A673 (cell line): ENCODE results near the gene KCNB1.

Source experiments
- CTCF ChIP-seq: fragments of 300-800, 200-600 bp; sonication (generic); conservative IDR thresholded peaks from 2 replicates; pipeline ENCODE4 v1.5.1; 2017; ENCODE audit warnings: low read depth, mild to moderate bottlenecking, antibody characterized with exemption, low read length, moderate library complexity, mixed read lengths
- EZH2 ChIP-seq: fragments of 200-600 bp; sonication (generic); IDR thresholded peaks from 2 replicates; pipeline ENCODE4 v1.6.1; 2017; ENCODE audit warnings: borderline replicate concordance, low read depth, mild to moderate bottlenecking, mixed read lengths, antibody characterized with exemption, low read length; ENCODE audit not compliant: poor library complexity, severe bottlenecking

GRCh38 chr20:49478266-49478665 is 4.2 kb downstream of the KCNB1 start:
- no peak for TF ChIP-seq EZH2
- TF ChIP-seq CTCF: no peak
